ENCODE measurements around the gene ITPKB. TPM values are rescaled to one million over a fixed set of nuclear protein-coding genes. Genes with fewer than 3 reads are reported as not detected.
"Not testable (repeated sequence)": the region's sequence is repeated elsewhere in the genome, so short reads cannot be mapped to it uniquely, and the experiment has no call there.

ITPKB gene
- total RNA-seq, 1 donor, result 7.5 TPM

DNA sequence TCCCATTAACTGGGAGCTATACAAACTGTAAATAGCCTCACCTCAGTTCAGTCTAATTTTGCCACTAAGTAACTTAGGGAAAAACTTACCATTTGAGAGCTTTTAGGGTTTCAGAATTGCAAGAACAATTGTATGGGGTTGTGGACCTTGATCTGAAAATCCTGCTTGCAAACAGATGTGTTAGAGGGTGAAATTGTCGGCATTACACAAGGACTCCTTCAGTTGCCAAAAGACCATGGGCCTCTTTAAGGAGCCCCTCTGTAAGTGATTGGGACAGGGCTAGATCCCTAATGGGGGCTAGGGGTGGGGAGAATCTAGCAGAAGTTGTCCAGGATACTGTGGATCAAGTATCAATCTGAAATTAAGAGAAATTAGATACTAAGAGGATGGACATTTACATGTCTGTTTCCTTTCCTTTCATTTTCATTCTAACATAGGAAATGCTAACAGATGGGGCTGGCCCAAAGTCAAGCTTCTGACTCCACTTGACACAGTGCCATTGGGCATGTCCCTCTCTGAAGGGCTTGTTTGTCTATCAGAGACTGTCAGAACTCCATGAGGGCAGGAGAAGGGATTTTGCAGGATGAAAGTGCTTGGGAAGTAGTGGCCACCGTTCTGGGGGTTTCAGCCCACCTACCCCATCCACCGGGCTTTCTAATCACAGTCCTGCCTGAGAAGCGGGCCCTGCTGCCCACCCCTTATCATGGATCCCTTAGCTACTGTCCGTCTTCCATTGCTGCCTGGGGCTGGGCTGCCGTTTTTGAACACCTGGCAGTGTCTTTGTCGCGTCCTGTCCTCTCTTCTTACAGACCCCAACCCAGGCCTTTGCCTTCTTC lies 135.8 kb downstream of the ITPKB start:
- peak overlapping the region; percentile 7 for H3K4me3 ChIP-seq (ENCODE audit: low read depth, low read length)
- peak; percentile 73 for DNase-seq (ENCODE audit: low read depth)
- TF ChIP-seq, protein P1, sequence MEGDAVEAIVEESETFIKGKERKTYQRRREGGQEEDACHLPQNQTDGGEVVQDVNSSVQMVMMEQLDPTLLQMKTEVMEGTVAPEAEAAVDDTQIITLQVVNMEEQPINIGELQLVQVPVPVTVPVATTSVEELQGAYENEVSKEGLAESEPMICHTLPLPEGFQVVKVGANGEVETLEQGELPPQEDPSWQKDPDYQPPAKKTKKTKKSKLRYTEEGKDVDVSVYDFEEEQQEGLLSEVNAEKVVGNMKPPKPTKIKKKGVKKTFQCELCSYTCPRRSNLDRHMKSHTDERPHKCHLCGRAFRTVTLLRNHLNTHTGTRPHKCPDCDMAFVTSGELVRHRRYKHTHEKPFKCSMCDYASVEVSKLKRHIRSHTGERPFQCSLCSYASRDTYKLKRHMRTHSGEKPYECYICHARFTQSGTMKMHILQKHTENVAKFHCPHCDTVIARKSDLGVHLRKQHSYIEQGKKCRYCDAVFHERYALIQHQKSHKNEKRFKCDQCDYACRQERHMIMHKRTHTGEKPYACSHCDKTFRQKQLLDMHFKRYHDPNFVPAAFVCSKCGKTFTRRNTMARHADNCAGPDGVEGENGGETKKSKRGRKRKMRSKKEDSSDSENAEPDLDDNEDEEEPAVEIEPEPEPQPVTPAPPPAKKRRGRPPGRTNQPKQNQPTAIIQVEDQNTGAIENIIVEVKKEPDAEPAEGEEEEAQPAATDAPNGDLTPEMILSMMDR (IDR thresholded peaks at IDR 0.05; ENCODE audit: insufficient read depth, low read length), result no peak

DNA sequence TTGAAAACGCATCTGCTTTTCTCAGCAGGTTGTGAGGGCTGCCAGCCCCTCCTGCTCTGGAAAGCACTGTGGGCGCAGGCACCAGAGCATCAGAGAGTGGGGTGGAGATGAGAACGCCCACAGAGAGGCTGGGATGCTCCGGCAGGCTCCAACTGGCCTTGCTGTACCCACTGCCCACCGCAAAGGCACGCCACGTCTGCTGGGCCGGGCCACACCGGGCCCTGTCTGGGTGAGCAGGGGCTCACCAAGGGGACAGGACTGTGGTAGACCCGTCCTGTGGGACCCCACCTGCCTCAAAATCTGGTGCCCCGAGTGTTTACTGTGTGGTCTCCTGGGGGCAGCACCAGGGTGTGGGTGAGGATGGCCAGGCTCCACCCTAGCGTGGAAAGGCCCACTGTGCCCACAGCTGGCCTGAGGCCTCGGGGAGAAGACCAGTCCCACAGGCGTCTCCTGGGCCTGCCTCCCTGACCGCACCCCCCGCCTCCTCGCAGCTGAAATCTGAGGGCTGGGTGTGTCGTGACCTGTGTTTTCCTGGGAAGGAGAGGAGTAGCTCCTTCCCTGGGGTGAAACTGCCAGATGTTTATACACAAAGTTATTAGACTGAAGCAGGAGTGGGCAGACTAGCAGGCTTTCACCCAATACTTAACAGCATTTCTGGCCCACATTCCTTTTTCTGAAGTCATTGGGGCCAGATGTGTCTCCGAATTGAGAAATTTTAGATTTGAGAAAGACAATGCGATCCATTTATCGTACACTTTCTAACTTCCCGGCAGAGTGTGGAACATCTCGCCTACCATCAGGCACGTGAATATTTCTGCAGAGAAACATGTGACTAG lies 136.7 kb downstream of the ITPKB start:
- DNase-seq (ENCODE audit: low read depth), result peak; percentile 94
- H3K4me3 ChIP-seq (ENCODE audit: low read depth, low read length), result no peak overlapping the region
- TF ChIP-seq, protein P1 (IDR thresholded peaks at IDR 0.05; ENCODE audit: insufficient read depth, low read length), result no peak

DNA sequence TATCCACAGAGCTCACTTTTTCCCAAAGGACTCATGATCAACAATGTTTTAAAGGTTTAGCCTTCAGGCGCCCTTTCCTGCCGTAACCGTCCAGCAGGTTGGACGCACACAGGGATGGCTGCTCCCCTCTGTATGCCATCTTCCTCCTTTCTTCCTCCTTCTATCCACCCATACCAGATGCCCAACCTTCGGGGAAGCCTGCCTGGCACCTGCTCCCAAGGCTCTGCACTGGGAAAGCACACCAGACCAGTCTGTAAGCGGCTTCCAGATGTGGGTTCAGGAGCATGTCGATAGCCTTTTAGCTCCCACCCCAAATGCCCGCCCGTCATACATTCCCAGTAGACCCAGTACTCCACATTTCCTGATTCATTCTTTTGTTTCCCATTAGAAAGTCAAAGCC lies 137.6 kb downstream of the ITPKB start:
- DNase-seq (ENCODE audit: low read depth), result no peak
- TF ChIP-seq, protein P1 (IDR thresholded peaks at IDR 0.05; ENCODE audit: insufficient read depth, low read length), result no peak
- H3K4me3 ChIP-seq (ENCODE audit: low read depth, low read length), result no peak overlapping the region

DNA sequence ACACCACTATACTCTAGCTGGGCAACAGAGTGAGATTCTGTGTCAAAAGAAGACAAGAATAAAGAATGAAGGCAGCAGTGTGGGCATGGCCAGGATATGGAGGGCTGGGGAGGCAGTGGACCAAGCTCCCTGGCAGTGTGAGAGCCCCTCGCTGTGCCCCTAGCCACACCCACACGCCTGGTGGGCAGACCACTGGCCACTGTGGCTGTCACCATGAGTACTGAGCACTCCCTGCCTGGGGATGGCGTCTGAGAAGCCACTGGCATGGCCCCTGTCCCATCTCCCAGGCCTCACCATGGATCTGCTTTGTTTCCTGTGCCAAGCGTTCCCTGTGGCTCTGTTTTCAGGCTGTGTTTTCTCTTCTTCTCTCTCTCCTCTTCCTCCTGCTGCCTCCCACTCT lies 138.8 kb downstream of the ITPKB start:
- TF ChIP-seq, protein P1 (IDR thresholded peaks at IDR 0.05; ENCODE audit: insufficient read depth, low read length), result no peak
- DNase-seq (ENCODE audit: low read depth), result no peak

DNA sequence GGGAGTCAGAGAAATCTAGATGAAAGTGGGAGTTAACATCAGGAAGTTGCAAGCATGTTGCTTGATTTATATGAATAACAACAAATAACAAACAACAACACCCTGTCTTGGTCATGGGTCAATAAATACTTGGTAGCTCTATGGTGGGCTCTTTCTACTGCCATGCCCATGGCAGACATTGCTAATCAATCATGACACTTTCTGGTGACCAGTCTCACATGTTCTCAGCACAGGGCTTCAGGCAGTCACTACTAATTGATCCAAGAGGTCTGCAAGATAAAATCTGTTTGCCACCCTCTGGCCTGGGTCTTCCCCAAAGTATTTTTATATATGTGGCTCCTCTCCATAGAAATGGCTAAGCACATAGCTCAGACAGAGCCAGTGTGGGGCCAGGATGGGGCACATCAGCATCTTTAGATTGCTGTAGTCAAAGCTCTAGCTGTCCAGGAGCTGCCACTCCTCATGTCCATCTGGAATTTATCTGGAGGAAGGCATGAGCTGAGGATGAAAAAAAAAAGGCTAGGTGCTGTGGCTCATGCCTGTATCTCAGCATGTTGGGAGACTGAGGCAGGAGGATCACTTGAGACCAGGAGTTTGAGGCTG lies 139.3 kb downstream of the ITPKB start:
- TF ChIP-seq, protein P1 (IDR thresholded peaks at IDR 0.05; ENCODE audit: insufficient read depth, low read length), result no peak
- no peak overlapping the region for H3K4me3 ChIP-seq (ENCODE audit: low read depth, low read length)
- no peak for DNase-seq (ENCODE audit: low read depth)

More for the DNA sequence above, 138.8 kb downstream of the ITPKB start:
- no peak overlapping the region for H3K4me3 ChIP-seq (ENCODE audit: low read depth, low read length)

DNA sequence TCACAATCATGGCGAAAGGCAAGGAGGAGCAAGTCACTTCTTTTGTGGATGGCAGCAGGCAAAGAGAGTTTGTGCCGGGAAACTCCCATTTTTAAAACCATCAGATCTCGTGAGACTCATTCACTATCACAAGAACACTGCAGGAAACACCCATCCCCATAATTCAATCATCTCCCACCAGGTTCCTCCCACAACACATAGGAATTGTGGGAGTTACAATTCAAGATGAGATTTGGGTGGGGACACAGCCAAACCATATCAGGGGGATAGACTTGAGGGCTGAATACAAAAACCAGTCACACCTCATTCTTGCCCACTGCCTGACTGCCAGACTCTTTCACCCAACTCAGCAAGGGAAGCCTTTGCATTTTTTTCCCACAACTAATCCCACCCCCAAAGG lies 140.1 kb downstream of the ITPKB start:
- not testable (repeated sequence) for H3K4me3 ChIP-seq (ENCODE audit: low read depth, low read length); DNase-seq (ENCODE audit: low read depth)

DNA sequence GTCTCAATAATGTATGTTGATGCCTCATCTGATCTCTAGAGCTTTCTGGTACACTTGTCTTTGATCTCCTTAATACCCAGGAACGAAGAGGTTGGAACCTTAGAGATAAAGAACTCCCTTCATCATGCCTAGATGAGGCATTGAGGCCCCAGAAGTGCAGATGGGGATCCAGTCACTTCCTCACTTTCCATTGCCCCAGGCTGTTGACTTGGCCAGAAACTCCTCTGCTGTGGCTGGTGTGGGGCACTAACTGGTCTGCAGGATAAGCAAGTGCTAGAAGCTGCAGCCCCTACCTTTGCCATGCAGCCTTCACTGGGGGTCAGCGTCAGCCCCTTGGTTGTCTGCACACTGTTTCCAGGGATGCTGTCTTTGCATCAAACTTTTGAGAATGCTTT lies 140.6 kb downstream of the ITPKB start:
- no peak for DNase-seq (ENCODE audit: low read depth)
- TF ChIP-seq, protein P1 (IDR thresholded peaks at IDR 0.05; ENCODE audit: insufficient read depth, low read length), result no peak
- no peak overlapping the region for H3K4me3 ChIP-seq (ENCODE audit: low read depth, low read length)

Data from fibroblast of the aortic adventitia (primary cell).